NK-92 (cell line): ENCODE data around the gene ARHGEF17.
"Not testable (repeated sequence)": the region's sequence is repeated elsewhere in the genome, so short reads cannot be mapped to it uniquely, and the experiment has no call there.

Source experiments
- DNase-seq: peaks from one replicate; lab custom pipeline; 2025; ENCODE audit not compliant: unreplicated experiment; lab: John Stamatoyannopoulos, UW

The ARHGEF17 gene

DNA sequence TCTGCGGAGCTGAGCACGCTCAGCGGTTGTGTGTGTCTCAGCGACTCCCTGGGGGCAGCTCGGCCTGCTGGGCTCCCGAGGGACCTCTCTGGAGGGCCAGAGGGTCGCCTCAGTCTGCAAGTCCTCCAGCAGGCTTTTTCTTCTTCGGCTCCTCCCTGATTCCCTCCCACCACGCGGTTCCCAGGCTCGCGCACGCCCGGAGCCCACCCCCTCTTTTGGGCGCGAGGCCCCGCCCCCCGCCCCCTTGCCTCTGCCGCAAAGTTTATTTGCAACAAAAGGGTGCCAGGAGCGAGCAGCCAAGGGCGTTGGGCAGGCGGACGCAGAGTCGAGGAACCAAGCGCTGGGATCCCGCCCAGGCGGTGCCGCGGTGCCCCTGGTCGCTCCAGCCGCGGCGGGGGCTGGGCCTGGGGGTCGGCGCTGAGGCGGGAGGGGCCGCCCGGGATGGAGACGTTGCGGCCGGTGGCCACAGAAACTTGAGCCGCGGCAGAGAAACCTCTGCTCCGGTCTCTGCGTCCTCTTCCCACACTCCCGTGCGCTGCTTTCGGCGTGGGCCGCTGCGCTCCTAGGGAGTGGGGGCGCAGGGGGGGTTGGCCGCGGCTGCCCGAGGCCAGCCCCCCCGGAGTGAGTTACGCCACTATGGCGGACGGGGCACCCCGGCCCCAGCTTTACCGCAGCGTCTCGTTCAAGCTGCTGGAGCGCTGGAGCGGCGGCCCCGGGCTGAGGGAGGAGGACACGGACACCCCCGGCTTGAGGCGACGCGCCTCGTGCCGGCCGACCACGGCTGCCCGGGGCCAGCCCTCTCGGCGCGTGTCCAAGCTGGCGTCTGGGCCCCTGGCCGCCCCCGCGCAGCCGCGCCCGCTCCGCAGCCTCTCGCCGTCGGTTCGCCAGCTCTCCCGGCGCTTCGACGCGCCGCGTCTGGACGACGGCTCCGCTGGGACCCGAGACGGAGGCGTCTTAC, at the start of gene ARHGEF17:
ARHGEF17 (plus strand) TSS at position 274 of the 958 bp plus-strand sequence; CDS start at position 637, 363 bp downstream.
- no peak for DNase-seq

DNA sequence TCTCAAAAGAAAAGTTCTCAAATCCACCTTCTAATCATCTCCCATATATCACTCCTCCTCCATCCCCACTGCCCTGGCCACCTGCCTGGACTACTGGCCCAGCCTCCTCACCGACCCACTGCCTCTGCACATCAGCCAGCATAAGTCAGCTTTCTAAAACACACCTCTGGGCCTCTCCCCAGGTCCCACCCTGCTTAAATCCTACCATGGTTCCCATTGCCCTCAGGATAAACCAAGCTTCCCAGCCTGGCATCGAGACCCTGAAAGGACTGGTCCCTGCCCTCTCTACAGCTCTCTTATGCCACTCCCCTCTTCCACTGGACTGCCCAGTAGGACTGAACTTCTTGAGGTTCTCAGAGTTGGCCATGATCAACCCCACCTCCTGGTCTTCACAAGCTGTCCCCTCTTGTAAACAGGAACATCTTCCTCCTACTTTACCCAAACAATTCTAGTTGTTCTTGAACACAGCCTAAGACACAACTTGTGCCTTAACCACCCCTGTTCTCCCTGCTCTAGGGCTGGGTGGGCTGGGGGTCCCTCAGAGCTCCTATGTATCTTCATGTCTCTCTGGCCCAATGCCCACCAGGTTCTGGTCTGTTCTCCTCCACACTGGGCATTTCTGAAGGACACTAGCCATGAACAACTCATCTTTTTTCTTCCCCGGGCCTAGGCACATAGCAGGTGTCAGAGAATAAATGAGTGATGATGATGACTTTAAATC, 48.5 kb upstream of the ARHGEF17 start:
- DNase-seq: no peak

- no peak for DNase-seq
Measured at GRCh38 chr11:73260127-73260457, 48.0 kb upstream of the ARHGEF17 start.

DNA sequence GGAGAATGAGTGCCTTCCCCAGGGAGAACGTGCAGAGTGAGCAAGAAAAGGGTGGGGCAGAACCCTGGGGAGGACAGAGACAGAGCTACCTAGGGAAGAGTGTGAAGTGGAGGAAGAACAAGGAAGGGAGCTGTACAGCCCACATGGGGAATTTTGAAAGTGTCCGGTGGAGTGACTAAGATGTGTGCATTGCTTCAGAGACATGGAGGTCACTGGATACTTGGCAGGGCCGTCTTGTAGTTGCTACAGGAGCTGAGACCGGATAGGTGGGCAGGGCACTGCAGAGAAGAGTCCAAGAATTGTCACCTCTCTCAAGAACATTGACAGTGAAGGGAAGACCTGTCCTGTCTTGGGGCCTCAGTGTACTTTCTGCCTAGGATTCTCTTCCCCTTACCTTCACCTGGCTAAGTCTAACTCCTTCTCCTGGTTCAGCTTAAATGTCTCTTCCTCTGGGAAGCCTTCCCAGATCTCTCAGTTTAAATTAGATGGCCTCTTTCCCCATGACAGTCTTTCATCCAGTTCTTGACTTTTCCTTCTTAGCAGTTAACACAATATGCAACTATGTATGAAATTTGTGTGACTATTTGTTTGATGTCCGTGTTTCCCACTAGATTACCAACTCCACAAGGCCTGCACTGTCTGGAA, 45.1 kb upstream of the ARHGEF17 start:
- DNase-seq: no peak

DNA sequence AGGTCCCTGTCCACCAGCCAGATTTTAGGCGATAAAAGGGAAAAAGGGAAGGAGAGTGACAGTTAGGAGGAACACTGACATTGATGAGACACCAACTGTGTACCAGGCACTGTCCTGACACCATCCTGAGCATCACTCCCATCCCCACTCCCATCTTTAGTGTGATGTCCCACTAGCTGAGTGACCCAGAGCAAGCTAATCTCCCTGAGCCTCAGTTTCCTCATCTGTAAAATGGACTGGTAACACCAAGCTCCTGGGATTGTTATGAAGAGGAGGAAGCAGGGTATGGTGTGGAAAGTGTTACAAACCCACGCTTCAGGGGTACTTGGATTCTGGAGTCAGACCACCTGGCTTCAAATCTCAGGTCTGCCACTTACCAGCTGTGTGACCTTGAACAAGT, 44.4 kb upstream of the ARHGEF17 start:
- no peak for DNase-seq

GRCh38 chr11:73265278-73265810, 42.7 kb upstream of the ARHGEF17 start:
- no peak for DNase-seq

- DNase-seq: no peak
Measured at GRCh38 chr11:73265853-73266645, 42.0 kb upstream of the ARHGEF17 start.

GRCh38 chr11:73266646-73267020, 41.4 kb upstream of the ARHGEF17 start:
- DNase-seq: no peak

DNA sequence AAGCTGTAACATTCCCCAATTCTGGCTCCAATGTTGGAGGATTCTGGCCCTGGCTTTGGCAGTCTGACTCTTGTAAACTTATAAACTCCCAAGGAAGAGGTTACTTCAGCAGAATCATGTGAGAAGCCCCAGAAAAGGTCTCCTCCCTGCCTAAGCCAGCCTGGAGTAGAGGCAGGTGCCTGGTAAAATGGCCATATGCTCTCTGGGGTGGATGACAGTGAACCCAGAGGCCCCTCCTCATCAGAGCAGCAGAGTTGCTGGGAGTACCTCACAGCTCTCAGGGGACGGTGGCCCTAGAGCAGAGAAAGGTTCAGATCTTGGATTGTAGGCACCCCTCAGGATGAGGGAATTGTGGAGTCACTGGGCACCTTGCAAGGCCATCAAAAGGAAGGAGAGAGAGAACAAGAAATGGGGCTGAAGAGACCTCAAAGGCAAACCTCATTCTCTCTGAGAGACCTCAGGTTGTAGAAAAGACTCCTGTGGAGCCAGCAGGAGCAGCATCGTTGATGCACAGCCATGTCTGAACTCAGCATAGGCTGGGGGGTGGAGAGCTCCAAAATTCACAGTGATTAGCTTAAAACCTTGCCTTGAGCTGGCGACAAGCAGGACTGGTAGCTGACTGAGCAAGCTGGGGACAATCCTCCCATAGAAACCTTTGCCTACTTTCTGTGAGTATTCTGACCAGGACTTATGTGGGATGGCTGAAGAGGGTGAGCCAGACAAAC, 40.8 kb upstream of the ARHGEF17 start:
- no peak for DNase-seq

GRCh38 chr11:73267906-73268540, 40.1 kb upstream of the ARHGEF17 start:
- DNase-seq: no peak

DNA sequence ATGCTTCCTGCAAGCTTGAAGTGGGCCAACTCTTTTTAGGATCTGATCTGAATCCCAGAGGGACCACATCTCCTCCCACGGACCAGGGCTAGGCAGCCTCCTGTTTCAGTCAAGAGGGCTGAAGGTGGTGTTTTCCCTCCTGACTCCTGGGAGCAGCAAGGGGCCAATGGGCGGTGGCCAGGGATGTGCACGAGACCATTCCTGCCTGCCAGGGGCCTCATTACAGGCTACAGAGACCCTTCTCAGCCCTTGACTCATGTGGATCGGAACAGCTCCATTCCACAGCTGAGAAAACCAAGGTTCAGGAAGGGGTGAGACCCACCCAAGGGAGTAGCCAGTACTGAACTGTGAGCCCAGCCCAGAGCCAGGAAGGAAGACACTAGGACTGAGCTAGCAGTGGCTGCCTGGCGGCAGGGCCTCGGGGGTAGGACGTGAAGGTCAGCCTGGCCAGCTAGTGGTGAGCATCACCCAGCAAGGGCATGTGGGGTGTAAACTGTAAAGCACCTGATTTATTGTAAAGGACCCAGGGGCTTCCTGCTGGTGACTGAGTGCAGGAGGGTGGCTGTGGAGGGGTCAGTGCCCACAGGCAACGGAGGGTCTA, 39.3 kb upstream of the ARHGEF17 start:
- no peak for DNase-seq

DNA sequence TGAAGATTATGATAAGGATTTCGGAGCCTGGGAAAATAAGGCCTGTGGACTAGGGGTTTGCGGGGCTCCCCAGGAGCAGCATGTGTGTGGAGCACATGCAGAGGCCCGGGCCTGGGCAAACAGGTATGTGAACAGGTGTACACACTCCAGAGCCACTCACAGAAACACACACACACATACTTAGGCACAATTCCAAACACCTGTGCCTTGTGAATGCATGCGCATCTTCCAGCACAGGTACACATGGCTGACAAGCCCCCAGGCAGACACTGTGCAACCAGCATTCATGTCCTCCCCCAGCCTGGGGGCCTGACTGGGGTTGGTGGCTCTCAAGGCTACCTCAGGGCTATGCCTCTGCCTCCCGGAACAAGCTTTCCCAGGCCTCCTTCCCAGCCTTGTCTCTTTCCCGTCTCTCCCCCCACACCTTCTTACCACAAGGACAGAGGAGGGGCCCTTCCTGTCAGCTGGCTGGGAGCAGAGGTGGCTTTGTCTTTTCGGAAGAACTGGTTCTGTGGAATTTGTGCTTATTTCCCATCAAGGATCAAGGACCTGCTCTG, 38.5 kb upstream of the ARHGEF17 start:
- no peak for DNase-seq

DNA sequence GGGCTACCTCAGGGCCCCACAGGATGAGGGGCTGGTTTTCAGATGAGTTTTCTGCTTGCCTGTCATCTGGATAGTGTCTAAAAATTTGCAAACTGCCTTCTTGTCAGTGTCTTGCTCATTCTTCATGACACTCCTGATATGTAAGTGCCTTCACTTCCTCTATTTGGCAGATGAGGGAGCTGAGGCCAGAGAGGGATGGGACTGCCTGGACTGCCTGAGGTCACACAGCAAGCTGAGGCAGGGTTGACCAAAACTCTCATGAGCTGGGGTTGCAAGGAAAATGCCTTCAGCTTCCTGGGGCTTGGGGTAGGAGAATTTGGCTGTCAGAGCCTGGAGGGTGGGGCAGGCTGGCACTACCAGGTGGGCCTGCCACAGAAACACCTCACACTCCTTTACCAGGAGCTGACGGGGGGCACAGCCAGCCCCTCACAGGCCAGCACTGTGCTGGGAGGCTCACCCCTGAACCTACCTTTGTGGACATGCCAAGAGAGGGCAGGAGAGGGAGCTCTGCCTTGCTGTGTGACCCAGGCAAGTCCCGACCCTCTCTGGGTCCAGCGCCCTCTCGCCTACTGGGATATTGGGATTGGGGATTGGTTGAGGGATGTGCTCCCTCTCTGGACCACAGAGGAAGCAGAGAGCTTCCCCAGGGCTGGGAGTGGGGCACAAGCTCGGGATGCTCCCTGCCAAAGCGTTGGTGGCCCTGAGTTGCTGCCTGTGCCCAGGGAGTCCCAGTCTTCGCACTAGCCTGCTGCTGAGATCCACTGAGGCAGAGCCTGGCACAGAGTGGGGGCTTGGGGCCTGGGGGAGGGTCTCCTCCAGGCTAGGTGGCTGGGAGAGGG, 37.8 kb upstream of the ARHGEF17 start:
- DNase-seq: no peak

DNA sequence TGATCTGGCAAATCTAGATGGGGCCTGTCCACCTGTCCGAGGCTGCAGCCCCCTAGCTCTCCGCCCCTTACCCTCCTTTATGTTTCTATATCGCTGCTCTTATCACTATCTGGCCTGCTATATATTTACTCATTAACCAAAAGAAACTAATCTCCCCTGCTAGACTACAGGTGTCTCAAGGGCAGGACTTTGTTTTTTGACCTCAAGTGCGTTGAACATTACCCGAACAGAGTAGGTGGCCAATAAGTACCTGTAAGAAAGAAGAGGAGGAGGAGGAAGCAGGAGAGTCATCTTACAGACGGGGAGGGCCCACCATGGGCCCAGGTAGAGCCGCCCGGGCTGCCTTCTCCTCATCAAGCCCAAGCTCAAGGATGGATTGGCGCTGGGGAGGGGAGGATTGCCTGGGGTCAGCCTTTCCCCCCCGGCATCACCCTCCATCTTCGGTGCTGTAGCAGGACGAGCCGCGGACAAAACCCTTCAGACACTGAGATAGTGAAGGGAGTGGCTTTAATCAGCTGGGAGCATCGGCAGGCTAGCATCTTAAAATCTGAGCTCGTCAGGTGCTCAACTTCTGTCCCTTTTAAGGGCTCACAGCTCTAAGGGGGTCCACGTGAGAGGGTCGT, 37.1 kb upstream of the ARHGEF17 start:
- DNase-seq: no peak

GRCh38 chr11:73271478-73271865, 36.6 kb upstream of the ARHGEF17 start:
- DNase-seq: not testable (repeated sequence)

DNA sequence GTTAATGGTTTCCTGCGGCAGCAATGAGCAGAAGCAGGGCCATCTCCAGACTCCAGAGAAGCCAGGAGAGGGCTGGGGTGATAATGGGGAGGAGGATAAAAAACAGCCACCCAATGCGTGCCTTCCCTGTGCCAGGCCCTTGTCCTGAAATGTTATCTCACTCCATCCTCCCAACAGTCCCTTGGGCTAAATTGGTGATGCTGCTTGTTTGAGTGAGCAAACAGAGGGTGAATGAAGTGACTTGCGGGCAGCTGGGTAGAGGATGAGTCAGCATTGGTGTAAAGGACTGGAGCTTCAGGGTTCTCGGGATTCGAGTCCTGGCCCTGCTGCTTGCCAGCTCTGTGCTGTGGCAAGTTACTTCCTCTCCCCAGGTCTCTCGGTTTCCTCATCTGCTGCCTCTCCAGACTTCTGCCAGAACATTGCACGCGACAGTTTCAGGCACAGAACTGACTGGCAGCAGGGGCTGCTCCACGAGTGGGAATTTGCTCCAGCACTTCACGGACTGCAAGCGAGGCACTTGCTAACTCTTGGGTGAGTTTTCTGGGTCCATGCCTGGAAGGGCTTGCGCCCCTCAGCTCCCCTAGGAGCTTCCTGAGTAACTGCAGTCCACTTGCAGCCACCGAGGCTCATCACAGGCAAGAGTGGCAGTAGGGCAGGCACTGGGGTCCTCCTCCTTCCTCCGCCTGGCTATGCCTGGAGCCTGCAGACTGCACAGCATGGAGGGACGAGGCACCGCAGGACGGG, 36.0 kb upstream of the ARHGEF17 start, which contains the start of gene P2RY6:
P2RY6 (plus strand) TSS at position 403 of the 744 bp plus-strand sequence. CDS start 24,181 bp downstream, outside the sequence.
- no peak for DNase-seq

GRCh38 chr11:73272680-73273038, 35.4 kb upstream of the ARHGEF17 start:
- DNase-seq: no peak
